Tibial nerve (tissue), 4 donors: ENCODE data around the gene ASCC2.

Source experiments
- EP300 ChIP-seq, 2 donors: sonication (generic); formaldehyde crosslinking; IDR thresholded peaks; one replicate each; pipeline ENCODE4 v1.6.1; 2017; ENCODE audit warnings: antibody characterized with exemption in 2 of 2, mild to moderate bottlenecking in 1 of 2
- POLR2A ChIP-seq, 2 donors: fragments of 450-650 bp; IDR thresholded peaks; one replicate each; pipeline ENCODE4 v1.6.1; 2017; ENCODE audit warnings: antibody characterized with exemption in 2 of 2, mild to moderate bottlenecking in 2 of 2, moderate library complexity in 2 of 2
- TF ChIP-seq, protein P1 (sequence below), 5 experiments: fragments of 200-600 bp in 3 of 5; fragments of 450-650 bp in 2 of 5; sonication (generic) in 3 of 5; IDR thresholded peaks; one replicate each; pipeline ENCODE4 v1.5.1; 2016 to 2019; ENCODE audit warnings: antibody characterized with exemption in 5 of 5, mild to moderate bottlenecking in 3 of 5, moderate library complexity in 2 of 5

DNA sequence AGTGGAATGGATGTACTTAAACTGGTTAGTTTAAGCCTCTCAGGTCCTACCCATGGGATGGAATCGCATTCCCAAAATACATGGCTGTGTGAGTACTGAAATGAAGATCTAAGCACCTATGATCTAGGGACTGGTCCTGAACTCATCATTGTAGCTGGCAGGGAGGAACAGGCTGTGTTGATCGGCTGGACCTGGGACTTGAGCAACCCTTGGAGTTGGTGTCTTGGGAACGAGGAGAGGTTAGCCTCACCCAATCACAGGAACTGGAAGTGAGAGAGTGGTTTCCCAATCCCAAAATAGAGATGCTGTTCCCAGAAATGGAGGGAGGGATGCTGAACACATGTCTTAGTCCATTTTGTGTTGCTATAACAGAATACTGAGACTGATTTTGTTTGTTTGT lies 16.4 kb upstream of the ASCC2 start:
- TF ChIP-seq, protein P1, sequence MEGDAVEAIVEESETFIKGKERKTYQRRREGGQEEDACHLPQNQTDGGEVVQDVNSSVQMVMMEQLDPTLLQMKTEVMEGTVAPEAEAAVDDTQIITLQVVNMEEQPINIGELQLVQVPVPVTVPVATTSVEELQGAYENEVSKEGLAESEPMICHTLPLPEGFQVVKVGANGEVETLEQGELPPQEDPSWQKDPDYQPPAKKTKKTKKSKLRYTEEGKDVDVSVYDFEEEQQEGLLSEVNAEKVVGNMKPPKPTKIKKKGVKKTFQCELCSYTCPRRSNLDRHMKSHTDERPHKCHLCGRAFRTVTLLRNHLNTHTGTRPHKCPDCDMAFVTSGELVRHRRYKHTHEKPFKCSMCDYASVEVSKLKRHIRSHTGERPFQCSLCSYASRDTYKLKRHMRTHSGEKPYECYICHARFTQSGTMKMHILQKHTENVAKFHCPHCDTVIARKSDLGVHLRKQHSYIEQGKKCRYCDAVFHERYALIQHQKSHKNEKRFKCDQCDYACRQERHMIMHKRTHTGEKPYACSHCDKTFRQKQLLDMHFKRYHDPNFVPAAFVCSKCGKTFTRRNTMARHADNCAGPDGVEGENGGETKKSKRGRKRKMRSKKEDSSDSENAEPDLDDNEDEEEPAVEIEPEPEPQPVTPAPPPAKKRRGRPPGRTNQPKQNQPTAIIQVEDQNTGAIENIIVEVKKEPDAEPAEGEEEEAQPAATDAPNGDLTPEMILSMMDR (IDR thresholded peaks at IDR 0.05) = no peak
- TF ChIP-seq POLR2A (IDR thresholded peaks at IDR 0.05) (no peak), EP300 (IDR thresholded peaks at IDR 0.05) (no peak)
